HG03469 (cell line): Measurements from ENCODE around the gene WDR59.
"Not testable (repeated sequence)": the region's sequence is repeated elsewhere in the genome, so short reads cannot be mapped to it uniquely, and the experiment has no call there.

ENCODE experiments used
- ATAC-seq: cut with Tn5 transposase; IDR thresholded peaks from one replicate; pipeline ENCODE4 v1.9.1; 2021; ENCODE audit warnings: mild to moderate bottlenecking, moderate library complexity, moderate number of reproducible peaks; ENCODE audit not compliant: unreplicated experiment

WDR59 gene

GRCh38 chr16:74908759-74909158 is 76.2 kb downstream of the WDR59 start:
- not testable (repeated sequence) for ATAC-seq

- ATAC-seq = no peak
These were observed 80.8 kb downstream of the WDR59 start for GRCh38 chr16:74903901-74904678.

- no peak for ATAC-seq
These were observed 81.8 kb downstream of the WDR59 start for GRCh38 chr16:74903120-74903519.

GRCh38 chr16:74902161-74902560 is 82.8 kb downstream of the WDR59 start:
- ATAC-seq = no peak

- ATAC-seq = no peak
These were observed 83.3 kb downstream of the WDR59 start for GRCh38 chr16:74901606-74902005.

- no peak for ATAC-seq
These were observed 85.1 kb downstream of the WDR59 start for GRCh38 chr16:74899816-74900215.

- ATAC-seq = no peak
These were observed 86.3 kb downstream of the WDR59 start for GRCh38 chr16:74898659-74899058.

- no peak for ATAC-seq
These were observed 88.2 kb downstream of the WDR59 start for GRCh38 chr16:74896389-74897370.

- no peak for ATAC-seq
These were observed 91.4 kb downstream of the WDR59 start for GRCh38 chr16:74893541-74893940.

- no peak for ATAC-seq
These were observed 92.1 kb downstream of the WDR59 start for GRCh38 chr16:74892574-74893461.

- ATAC-seq = no peak
These were observed 96.0 kb downstream of the WDR59 start for GRCh38 chr16:74888888-74889287.

- ATAC-seq = no peak
These were observed 96.6 kb downstream of the WDR59 start for GRCh38 chr16:74888232-74888862.

- ATAC-seq = no peak
These were observed 97.8 kb downstream of the WDR59 start for GRCh38 chr16:74887084-74887483.

- no peak for ATAC-seq
These were observed 107.2 kb downstream of the WDR59 start for GRCh38 chr16:74877706-74878105.

GRCh38 chr16:74874912-74875546 is 109.9 kb downstream of the WDR59 start:
- ATAC-seq = no peak

GRCh38 chr16:74874123-74874522 is 110.8 kb downstream of the WDR59 start:
- ATAC-seq = no peak

- no peak for ATAC-seq
These were observed 112.6 kb downstream of the WDR59 start for GRCh38 chr16:74872302-74872701.

- no peak for ATAC-seq
These were observed 113.3 kb downstream of the WDR59 start for GRCh38 chr16:74871608-74872007.

- no peak for ATAC-seq
These were observed 116.4 kb downstream of the WDR59 start for GRCh38 chr16:74868501-74868900.

- ATAC-seq = no peak
These were observed 116.9 kb downstream of the WDR59 start for GRCh38 chr16:74868035-74868434.
